CD4-positive, CD25-positive, alpha-beta regulatory T cell (primary cell): ENCODE data around the gene JAG2. TPM values are rescaled to one million over a fixed set of nuclear protein-coding genes. Genes with fewer than 3 reads are reported as not detected.

Experiments
- ATAC-seq, 2 donors: fragments of 150-1000 bp; cut with Tn5 transposase; one replicate each; pipeline ENCODE4 v1.10.0; 2021; ENCODE audit warnings: low read depth in 2 of 2, moderate number of reproducible peaks in 2 of 2, moderate library complexity in 1 of 2
- DNase-seq, 3 donors: peaks; one replicate each; pipeline versions ENCODE4 v3.0.0 to v3.0.0-alpha.2; 2012 to 2022; ENCODE audit warnings: mixed read lengths in 1 of 3
- H3K27ac ChIP-seq: one replicate; pipeline ENCODE4 v1.7.0; 2013; ENCODE audit warnings: mild to moderate bottlenecking, low read length; ENCODE audit not compliant: insufficient read depth, poor library complexity, severe bottlenecking
- H3K27me3 ChIP-seq: one replicate; pipeline ENCODE4 v1.7.0; 2013; ENCODE audit warnings: low read length; ENCODE audit not compliant: control insufficient read depth, insufficient read depth
- H3K36me3 ChIP-seq: one replicate; pipeline ENCODE4 v1.7.0; 2013; ENCODE audit warnings: mild to moderate bottlenecking, low read length, moderate library complexity; ENCODE audit not compliant: control insufficient read depth, insufficient read depth
- H3K4me1 ChIP-seq: 2 replicates; pipeline ENCODE4 v1.7.0; 2013; ENCODE audit warnings: mild to moderate bottlenecking, low read length; ENCODE audit not compliant: insufficient read depth, control insufficient read depth, poor library complexity, severe bottlenecking
- H3K4me3 ChIP-seq: one replicate; pipeline ENCODE4 v1.7.0; 2013; ENCODE audit warnings: low read depth, mild to moderate bottlenecking, low read length, moderate library complexity
- H3K9me3 ChIP-seq, 2 experiments: 1 replicate in 1 of 2; 2 replicates in 1 of 2; pipeline ENCODE4 v1.7.0; 2013; ENCODE audit warnings: low read length in 2 of 2, mild to moderate bottlenecking in 1 of 2, moderate library complexity in 1 of 2; ENCODE audit not compliant: control insufficient read depth in 2 of 2
- H3K27ac Mint-ChIP-seq, 3 donors: one replicate each; pipeline ENCODE4 v1.8.0; 2020 to 2022; ENCODE audit warnings: mild to moderate bottlenecking in 3 of 3, mixed read lengths in 3 of 3, moderate library complexity in 2 of 3
- H3K27me3 Mint-ChIP-seq: one replicate; pipeline ENCODE4 v1.8.0; 2022; ENCODE audit warnings: mild to moderate bottlenecking, mixed read lengths
- H3K36me3 Mint-ChIP-seq: one replicate; pipeline ENCODE4 v1.8.0; 2020; ENCODE audit warnings: mixed read lengths
- H3K4me1 Mint-ChIP-seq, 4 donors: one replicate each; pipeline ENCODE4 v1.8.0; 2020 to 2022; ENCODE audit warnings: mixed read lengths in 4 of 4, mild to moderate bottlenecking in 1 of 4
- H3K4me3 Mint-ChIP-seq, 4 donors: one replicate each; pipeline ENCODE4 v1.8.0; 2020 to 2022; ENCODE audit warnings: mild to moderate bottlenecking in 4 of 4, mixed read lengths in 4 of 4, moderate library complexity in 3 of 4
- H3K9me3 Mint-ChIP-seq, 7 donors: one replicate each; pipeline ENCODE4 v1.8.0; 2020 to 2022; ENCODE audit warnings: mixed read lengths in 7 of 7, mild to moderate bottlenecking in 3 of 7, moderate library complexity in 2 of 7
- polyA plus RNA-seq, 4 donors: library from polyadenylated mRNA; unstranded; fragments of 300-500 nt; fragmentation: Illumina TruSeq; gene quantifications; one replicate each; pipeline ENCODE4 v1.2.3, GENCODE V29; 2021
- total RNA-seq: library from RNA; stranded (reverse); gene quantifications from one replicate; pipeline ENCODE4 v1.2.3, GENCODE V29; 2022

The JAG2 gene
- total and polyA plus RNA-seq, 5 donors from 2014 or later = 0.05 to 1.4 (median 0.23) TPM; not detected in 2

- H3K9me3 ChIP-seq = no peaks in the 10 kb centered on the region
- peaks cover 3% of the 10 kb centered on the region for H3K27me3 ChIP-seq
- Mint-ChIP-seq H3K36me3 (no peaks in the 10 kb centered on the region), H3K27me3 (peaks cover 22% of the 10 kb centered on the region), H3K4me3 (no peak overlapping the region), H3K9me3 (peaks cover 0 to 1% (median 0%) of the 10 kb centered on the region in 7 donors), H3K4me1 (peaks cover 0 to 28% (median 12%) of the 10 kb centered on the region in 4 donors), H3K27ac (no peak overlapping the region)
- no peak overlapping the region for H3K4me3 ChIP-seq
- H3K4me1 ChIP-seq = peaks cover 34% of the 10 kb centered on the region
- no peaks in the 10 kb centered on the region for H3K36me3 ChIP-seq
- no peak overlapping the region for H3K27ac ChIP-seq
- ATAC-seq (no peak), DNase-seq (no peak)
Measured at GRCh38 chr14:105172476-105172875, 3.9 kb upstream of the JAG2 start.

GRCh38 chr14:105171004-105171673, 2.6 kb upstream of the JAG2 start:
- Histone ChIP-seq H3K9me3 (no peaks in the 10 kb centered on the region), H3K4me1 (peaks cover 37% of the 10 kb centered on the region), H3K27me3 (peaks cover 3% of the 10 kb centered on the region), H3K4me3 (no peak overlapping the region), H3K27ac (no peak overlapping the region), H3K36me3 (no peaks in the 10 kb centered on the region)
- DNase-seq (no peak), ATAC-seq (no peak)
- Mint-ChIP-seq H3K27ac (no peak overlapping the region), H3K27me3 (peaks cover 22% of the 10 kb centered on the region), H3K36me3 (no peaks in the 10 kb centered on the region), H3K4me1 (peaks cover 0 to 34% (median 12%) of the 10 kb centered on the region in 4 donors), H3K9me3 (peaks cover 0 to 1% (median 0%) of the 10 kb centered on the region in 7 donors), H3K4me3 (peak overlapping the region in 1 of 4 donors; percentile 38)

GRCh38 chr14:105169776-105170655, 1.4 kb upstream of the JAG2 start:
- H3K4me1 ChIP-seq = peaks cover 35% of the 10 kb centered on the region
- H3K4me3 Mint-ChIP-seq = peak overlapping the region; percentile 66 to 88 (median 72)
- no peak overlapping the region for H3K4me3 ChIP-seq
- H3K27ac ChIP-seq = no peak overlapping the region
- no peak for DNase-seq
- peaks cover 22% of the 10 kb centered on the region for H3K27me3 Mint-ChIP-seq
- ATAC-seq = no peak
- H3K4me1 Mint-ChIP-seq = peaks cover 0 to 33% (median 12%) of the 10 kb centered on the region in 4 donors
- H3K36me3 ChIP-seq = no peaks in the 10 kb centered on the region
- no peaks in the 10 kb centered on the region for H3K9me3 ChIP-seq
- H3K27ac Mint-ChIP-seq = no peak overlapping the region
- H3K36me3 Mint-ChIP-seq = no peaks in the 10 kb centered on the region
- peaks cover 0 to 1% (median 0%) of the 10 kb centered on the region in 7 donors for H3K9me3 Mint-ChIP-seq
- H3K27me3 ChIP-seq = peaks cover 3% of the 10 kb centered on the region

- H3K27me3 ChIP-seq = peaks cover 3% of the 10 kb centered on the region
- peaks cover 25% of the 10 kb centered on the region for H3K4me1 ChIP-seq
- no peak overlapping the region for H3K27ac ChIP-seq
- DNase-seq (peak in 2 of 3 donors; percentile 20 to 34), ATAC-seq (peak in 1 of 2 donors; percentile 17)
- H3K9me3 Mint-ChIP-seq = peaks cover 0 to 1% (median 0%) of the 10 kb centered on the region in 7 donors
- H3K27me3 Mint-ChIP-seq = peaks cover 22% of the 10 kb centered on the region
- peaks cover 0 to 23% (median 9%) of the 10 kb centered on the region in 4 donors for H3K4me1 Mint-ChIP-seq
- no peaks in the 10 kb centered on the region for H3K9me3 ChIP-seq
- no peak overlapping the region for H3K27ac Mint-ChIP-seq
- H3K4me3 ChIP-seq = no peak overlapping the region
- H3K36me3 ChIP-seq = no peaks in the 10 kb centered on the region
- no peaks in the 10 kb centered on the region for H3K36me3 Mint-ChIP-seq
- peak overlapping the region; percentile 21 to 72 (median 66) for H3K4me3 Mint-ChIP-seq
Measured at GRCh38 chr14:105168979-105169507, 467 bp upstream of the JAG2 start.

- ATAC-seq = no peak
- no peak overlapping the region for H3K4me3 ChIP-seq
- Mint-ChIP-seq H3K9me3 (peaks cover 0 to 1% (median 0%) of the 10 kb centered on the region in 7 donors), H3K27ac (no peak overlapping the region), H3K36me3 (no peaks in the 10 kb centered on the region), H3K27me3 (peaks cover 22% of the 10 kb centered on the region), H3K4me3 (peak overlapping the region in 1 of 4 donors; percentile 26), H3K4me1 (peaks cover 0 to 22% (median 9%) of the 10 kb centered on the region in 4 donors)
- H3K36me3 ChIP-seq = no peaks in the 10 kb centered on the region
- no peaks in the 10 kb centered on the region for H3K9me3 ChIP-seq
- H3K4me1 ChIP-seq = peaks cover 24% of the 10 kb centered on the region
- no peak for DNase-seq
- H3K27ac ChIP-seq = no peak overlapping the region
- H3K27me3 ChIP-seq = peaks cover 3% of the 10 kb centered on the region
Measured at GRCh38 chr14:105168093-105168420, 519 bp downstream of the JAG2 start.

- Mint-ChIP-seq H3K36me3 (no peaks in the 10 kb centered on the region), H3K4me1 (peaks cover 0 to 22% (median 9%) of the 10 kb centered on the region in 4 donors)
Measured at GRCh38 chr14:105167303-105168092, 1.1 kb downstream of the JAG2 start.

More at GRCh38 chr14:105167303-105168092, 1.1 kb downstream of the JAG2 start:
- peak in 1 of 3 donors; percentile 12 for DNase-seq
- no peak for ATAC-seq
- H3K27me3 ChIP-seq = peaks cover 3% of the 10 kb centered on the region
- H3K4me3 ChIP-seq = no peak overlapping the region
- H3K9me3 ChIP-seq = no peaks in the 10 kb centered on the region
- H3K36me3 ChIP-seq = no peaks in the 10 kb centered on the region
- no peak overlapping the region for H3K27ac ChIP-seq
- Mint-ChIP-seq H3K27ac (no peak overlapping the region), H3K4me3 (peak overlapping the region in 2 of 4 donors; percentile 26 to 50), H3K9me3 (peaks cover 0 to 1% (median 0%) of the 10 kb centered on the region in 7 donors), H3K27me3 (peaks cover 22% of the 10 kb centered on the region)
- H3K4me1 ChIP-seq = peaks cover 24% of the 10 kb centered on the region
